ENCODE measurements around the gene GYG2.
"Not testable (repeated sequence)": the region's sequence is repeated elsewhere in the genome, so short reads cannot be mapped to it uniquely, and the experiment has no call there.

GYG2 gene

DNA sequence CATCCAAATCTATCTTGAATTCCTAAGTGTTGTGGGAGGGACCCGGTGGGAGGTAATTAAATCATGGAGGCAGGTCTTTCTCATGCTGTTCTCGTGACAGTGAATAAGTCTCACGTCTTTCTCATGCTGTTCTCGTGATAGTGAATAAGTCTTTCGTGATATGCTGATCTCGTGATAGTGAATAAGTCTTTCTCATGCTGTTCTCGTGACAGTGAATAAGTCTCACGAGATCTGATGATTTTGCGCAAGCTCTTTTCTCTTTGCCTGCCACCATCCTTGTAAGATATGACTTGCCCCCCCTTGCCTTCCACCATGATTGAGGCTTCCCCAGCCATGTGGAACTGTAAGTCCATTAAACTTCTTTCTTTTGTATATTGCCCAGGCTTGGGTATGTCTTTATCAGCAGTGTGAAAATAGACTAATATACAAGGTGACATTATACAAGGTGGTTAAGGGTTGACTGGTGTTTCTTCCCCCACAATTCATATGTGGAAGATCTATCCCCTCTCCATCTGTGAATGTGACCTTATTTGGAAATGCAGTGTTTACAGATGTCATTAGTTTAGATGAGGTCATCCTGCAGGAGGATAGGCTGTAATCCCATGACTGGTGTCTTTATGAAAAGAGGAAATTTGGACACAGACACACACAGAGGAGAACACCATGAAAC is 72.8 kb downstream of the GYG2 start:
- DNase-seq (ENCODE audit: low read depth in 3 of 3) = no peak

DNA sequence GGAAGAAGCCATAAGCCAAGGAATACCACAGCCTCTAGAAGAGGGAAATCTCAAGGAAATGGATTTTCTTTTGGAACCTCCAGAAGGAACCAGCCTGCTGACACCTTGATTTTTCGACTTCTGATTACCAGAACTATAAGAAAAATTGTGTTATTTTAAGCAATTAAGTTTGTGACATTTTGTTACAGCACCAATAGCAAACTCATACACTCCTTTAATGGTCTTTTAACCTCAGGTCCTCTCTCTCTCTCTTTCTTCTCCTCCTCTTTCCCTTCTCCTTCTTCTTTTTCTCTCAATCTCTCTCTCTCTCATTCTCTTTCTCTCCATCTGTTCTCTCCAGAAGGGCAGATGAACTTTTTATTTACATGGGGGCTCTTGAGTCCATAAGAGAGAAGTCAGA is 74.1 kb downstream of the GYG2 start:
- no peak for DNase-seq (ENCODE audit: low read depth in 3 of 3)

DNA sequence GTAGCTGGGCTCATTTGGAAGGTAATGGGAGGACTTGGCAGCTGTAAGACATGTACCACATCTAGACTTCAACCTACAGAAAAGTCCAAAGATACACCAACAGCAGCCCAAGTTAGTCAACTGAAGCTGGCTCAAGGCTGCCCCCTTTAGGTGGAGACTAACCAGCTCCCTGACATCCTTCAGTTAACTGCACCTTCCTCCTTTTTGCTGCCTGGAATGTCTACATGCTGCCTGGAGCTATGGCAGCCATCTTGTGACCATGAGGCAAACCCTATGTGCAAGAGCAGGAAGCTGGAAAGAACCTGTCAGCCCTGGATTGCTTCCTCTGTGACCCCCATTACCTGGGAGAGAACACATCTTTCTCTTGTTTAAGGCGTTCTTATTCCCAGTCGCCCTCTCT is 74.6 kb downstream of the GYG2 start:
- DNase-seq (ENCODE audit: low read depth in 3 of 3) = no peak

DNA sequence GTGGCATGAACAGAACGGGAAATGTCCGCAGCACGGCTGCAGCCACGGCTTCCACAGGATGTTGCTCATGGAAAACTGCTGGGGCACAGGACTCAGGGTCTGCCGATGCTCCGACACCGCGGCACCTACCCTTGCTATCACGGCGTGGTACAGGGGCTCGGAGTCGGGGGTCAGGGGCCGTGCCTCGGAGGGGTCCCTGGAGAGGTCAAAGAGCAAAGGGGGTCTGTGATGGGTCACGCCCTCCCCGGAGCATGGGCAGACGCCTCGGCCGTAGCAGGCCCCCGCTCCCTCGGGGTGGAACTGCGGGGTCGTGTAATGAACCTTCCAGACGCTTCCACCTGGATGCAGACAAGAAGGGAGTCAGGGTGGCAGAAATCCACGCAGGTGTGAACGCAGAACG is 78.6 kb downstream of the GYG2 start:
- DNase-seq (ENCODE audit: low read depth in 3 of 3) = no peak

DNA sequence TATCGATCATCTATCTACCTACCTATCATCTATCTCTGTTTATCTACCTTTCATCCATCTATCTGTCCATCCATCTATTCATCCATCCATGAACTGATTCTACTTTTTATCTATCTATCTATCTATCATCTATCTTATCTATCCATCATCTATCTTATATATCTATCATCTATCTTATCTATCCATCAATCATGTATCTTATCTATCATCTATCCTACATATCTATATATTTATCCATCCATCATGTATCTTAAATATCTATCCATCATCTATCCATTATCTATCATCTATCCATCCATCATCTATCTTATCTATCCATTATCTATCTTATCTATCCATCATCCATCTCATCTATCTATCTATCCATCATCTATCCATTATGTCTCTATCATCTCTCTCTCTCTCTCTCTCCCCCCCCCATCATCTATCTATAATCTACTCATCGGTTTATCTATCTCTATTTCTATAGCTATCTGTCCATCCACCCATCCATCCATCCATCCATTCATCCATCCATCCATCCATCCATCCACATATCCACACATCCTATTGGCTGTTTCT is 79.5 kb downstream of the GYG2 start:
- DNase-seq (ENCODE audit: low read depth in 3 of 3) = no peak

DNA sequence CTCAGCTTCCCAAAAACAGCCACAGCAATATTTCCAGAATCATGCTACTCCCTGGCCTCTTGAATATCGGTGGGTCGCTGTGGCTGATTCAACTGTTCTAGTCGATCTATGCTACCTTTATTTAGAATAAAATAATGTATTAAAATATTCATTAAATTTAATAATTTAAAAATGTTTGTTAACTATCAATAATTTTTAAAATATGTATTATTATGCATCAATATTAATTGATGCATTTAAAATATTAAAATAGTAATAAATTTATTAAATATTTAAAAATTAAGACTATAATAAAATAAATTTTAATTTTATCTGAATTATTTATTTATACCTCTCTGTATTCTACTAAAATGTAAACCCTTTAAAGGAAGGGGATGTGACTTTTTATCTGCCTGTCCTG is 81.4 kb downstream of the GYG2 start:
- DNase-seq (ENCODE audit: low read depth in 3 of 3) = no peak

DNA sequence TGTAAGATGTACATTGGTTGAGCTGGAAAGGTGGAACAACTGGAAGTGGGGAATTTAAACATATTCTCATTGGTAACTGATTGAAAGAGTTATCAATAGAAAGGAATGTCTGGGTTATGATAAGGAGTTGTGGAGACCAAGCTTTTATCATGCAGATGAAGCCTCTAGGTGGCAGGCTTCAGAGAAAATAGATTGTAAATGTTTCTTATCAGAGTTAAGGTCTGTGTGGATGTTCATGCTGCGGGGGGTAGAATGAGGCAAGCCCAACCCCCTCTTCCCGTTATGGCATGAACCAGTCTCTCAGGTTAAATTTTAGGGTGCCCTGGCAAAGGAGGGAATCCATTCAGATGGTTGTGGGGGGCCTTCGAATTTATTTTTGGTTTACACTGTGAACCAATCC is 84.4 kb downstream of the GYG2 start:
- no peak for DNase-seq (ENCODE audit: low read depth in 3 of 3)

DNA sequence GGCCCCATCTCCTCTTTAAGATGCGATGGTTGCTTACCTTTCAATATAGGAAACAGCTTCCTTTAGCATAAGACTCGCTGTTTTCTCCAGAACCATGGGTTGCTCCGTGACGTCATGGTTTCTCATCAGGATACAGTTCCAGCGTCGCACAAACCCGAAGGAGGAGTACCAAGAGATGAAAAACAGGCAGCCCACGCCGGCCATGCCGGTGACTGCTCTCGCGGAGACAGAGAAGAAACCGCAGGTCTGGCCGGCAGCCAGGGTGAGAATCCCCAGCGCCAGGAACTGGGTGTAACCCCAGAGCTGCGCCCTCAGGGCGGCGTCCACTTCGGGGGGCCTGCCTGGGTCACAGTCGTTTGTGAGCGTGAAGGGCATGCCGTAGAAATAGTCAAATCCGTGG is 89.0 kb downstream of the GYG2 start:
- DNase-seq (ENCODE audit: low read depth in 3 of 3) = no peak

DNA sequence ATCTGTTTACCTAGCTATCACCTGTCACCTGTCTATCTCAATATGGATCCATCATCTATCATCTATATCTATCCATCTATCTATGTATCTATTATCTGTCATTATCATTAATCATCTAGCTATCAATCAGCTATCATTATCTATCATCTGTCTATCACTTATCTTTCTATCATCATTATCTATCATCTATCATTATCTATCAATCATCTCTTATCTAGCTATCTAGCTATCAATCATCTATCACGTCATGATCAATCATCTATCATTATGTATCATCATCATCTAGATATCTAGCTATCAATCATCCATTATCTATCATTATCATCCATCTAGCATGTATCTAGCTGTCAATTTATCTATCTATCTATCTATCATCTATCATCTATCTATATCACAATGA is 92.5 kb downstream of the GYG2 start:
- no peak for DNase-seq (ENCODE audit: low read depth in 3 of 3)

DNA sequence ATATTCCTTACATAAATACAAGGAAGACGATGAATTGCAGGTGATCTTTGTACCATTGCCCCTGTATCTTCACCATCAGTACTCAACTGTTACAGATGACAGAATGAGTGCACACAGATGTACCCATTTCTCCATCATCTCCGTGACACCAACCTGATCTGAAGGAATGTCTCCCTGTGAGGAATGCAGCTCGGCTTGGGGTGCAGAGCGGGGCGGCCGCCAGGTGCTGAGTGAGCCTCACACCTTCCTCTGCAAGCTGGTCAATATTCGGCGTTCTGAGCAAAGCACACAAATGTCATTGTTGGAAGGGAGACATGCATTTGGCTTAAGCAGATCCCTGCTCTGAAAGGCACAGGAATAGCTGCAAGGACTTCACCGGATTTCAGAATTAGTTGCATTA is 93.0 kb downstream of the GYG2 start:
- DNase-seq (ENCODE audit: low read depth in 3 of 3) = no peak

DNA sequence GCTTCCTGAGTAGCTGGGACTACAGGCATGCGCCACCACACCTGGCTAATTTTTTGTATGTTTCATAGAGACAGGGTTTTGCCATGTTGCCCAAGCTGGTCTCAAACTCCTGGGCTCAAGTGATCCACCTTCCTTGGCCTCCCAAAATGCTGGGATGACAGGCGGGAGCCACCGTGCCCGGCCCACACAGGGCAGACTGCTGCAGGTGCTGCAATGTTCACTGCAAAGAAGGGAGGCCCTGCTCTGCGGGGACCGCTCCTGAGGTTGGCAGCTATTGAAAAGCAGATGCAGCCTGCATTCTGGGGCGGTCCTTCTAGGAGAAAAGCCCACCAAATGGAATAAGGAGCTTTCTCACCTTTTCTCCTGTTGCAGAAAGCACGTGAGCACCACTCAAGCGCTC is 95.4 kb downstream of the GYG2 start:
- no peak for DNase-seq (ENCODE audit: low read depth in 3 of 3)

DNA sequence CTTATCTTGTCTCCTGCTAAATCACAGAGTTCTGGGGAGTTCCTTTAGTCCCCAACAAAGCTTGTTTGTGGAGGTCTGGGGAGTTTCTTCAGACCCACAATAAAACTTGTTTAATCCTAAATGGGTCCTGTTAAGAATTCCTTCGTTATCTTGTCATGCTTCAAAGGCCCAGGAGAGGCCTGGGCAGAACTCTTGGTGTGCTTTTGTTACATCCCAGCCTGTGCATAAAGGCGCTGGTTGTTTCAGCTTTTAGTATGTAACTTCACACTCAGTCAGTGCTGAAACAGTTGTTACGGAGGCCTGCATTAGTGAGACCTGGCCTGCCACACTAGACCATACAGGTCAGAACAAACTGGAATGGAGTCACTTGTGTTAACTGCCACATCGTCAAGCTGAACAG is 97.5 kb downstream of the GYG2 start:
- DNase-seq (ENCODE audit: low read depth in 3 of 3) = not testable (repeated sequence)

DNA sequence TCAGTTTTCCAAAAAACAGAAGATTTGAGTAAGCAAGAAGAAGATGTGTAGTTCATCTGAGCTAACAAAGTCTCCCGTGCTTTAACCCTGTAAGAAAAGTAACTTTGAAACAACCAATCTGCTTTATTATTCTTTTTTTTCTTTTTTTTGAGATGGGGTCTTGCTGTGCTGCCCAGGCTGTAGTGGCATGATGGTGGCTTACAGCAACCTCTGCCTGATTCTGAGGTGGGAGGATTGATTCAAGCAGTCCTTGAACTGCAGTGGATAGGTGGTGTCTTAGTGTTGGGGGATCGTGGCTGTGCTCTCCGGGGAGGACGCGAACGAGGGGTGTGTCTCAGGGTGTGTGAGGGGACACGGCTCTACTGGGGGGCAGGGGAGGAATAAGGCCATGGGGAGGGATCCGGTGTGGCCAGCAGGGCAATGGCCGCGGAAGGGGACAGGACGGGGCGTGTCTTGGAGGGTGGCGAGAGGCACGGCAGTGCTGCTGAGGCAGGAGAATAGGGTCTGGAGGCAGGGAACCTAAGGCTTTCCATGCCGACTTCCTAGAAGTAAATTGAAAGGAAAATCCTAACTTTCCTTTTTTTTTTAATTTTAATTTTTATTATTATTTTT is 98.0 kb downstream of the GYG2 start:
- no peak for DNase-seq (ENCODE audit: low read depth in 3 of 3)

DNA sequence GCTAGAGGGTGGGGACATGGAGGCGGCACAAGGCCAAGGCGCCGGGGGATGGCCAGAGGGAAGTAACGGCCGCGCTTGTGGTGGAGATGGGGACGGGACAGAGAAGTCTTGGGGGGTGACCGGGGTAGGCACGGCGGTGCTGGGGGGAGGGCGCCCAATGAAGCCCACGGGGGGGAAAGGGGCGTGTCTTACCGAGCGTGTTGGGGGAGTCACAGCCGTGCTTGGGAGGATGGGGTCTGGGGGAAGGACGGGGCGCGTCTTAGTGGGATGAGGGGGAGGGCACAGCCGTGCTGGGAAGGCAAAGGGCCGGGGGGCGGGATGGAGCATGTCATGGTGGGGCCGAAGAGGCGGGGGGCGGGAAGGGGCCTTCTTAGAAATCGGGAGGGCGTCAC is 99.5 kb downstream of the GYG2 start:
- DNase-seq (ENCODE audit: low read depth in 3 of 3) = no peak

DNA sequence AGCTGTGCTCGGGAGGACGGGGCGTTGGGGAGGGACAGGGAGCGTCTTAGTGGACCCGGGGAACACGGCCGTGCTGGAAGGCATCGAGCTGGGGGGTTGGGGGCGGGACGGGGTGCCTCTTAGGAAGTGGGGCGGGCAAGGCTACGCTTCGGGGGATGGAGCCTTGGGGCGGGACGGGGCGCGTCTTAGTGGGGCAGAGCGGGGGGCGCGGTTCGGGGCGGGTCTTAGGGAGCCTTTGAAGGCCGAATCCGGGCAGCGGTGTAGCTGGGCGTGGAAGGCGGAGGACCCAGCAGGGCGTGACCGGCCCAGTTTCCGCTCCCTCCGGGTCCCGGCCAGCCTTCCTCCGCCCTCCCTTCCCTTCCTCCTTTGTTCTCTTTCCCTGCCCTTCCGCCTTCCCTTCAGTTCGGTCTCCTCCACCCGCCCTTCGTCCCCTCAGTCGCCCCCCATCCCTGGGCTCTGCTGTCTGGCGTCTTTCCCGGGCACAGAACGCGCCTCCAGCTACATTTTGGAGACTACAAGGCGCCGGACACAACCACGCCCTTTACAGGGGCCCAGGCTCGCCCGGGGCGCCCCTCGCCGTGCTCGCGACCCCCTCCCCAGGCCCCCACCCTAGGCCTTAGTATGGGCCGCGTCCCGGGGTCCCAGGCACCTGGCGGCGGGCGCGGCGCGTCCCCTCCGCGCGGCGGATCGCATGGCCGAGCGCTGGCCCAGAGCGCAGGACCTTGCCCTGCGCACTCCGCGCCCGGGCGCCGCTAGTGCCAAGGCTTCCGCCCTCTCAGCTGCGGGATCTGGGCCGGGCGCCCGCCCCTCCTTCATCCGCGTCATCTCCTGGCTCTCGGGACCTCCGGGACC is 100.1 kb downstream of the GYG2 start, which contains the start of gene ARSD:
Gene ARSD (minus strand): TSS at position 757 of the 852 bp plus-strand sequence. CDS start 64 bp downstream, at position 693.
- DNase-seq (ENCODE audit: low read depth in 3 of 3) = peak in 1 of 3 experiments; percentile 41

DNA sequence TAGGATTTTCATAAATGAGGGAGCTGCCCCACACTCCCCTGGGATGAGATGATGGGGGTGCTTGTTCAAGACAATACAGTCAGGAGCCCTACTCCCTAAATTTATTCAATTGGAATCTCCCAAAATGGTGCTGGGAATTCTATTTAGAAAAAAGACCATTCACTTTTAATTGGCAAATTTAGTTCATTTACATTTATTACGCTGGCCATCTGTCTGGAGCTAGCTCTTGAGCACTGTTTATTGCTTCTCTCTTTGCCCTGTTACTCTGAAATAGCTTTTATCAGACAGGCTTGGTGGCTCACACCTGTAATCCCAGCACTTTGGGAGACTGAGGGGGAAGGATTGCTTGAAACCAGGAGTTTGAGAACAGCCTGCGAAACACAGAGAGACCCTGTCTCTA is 102.4 kb downstream of the GYG2 start:
- DNase-seq (ENCODE audit: low read depth in 3 of 3) = no peak

DNA sequence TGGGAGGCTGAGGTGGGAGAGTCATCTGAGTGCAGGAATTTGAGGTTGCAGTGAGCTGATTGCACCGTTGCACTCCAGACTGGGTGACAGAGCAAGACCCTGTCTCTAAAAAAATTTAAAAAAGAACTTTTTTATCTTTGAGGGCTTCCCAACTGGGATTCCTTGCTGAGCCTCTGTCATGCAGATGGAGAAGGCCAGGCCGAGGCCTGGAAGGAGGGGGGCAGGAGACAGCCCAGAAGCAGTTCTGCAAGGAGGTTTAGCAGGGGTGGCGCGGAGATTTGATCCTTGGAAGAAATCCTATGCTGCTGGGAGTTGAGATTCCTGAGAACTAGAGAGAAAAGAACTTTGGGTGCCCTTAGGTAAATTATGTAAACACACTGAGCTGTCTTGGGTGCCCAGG is 102.9 kb downstream of the GYG2 start:
- no peak for DNase-seq (ENCODE audit: low read depth in 3 of 3)
